PC-3 (cell line): ENCODE results near the gene ROMO1. TPM values are rescaled to one million over a fixed set of nuclear protein-coding genes. Genes with fewer than 3 reads are reported as not detected.
A peak's percentile ranks its signal among the peaks of the same experiment; 100 is the strongest.

Source experiments
- ATAC-seq: fragments of 200-7000 bp; cut with Tn5 transposase; 2 replicates; pipeline ENCODE4 v1.9.1; 2020; ENCODE audit warnings: mild to moderate bottlenecking, moderate library complexity
- BruUV-seq: library from RNA; stranded (reverse); fragments of 400-500 nt; replicated peaks from 2 replicates; lab custom pipeline; 2021; lab: Mats Ljungman, UMichigan
- CTCF ChIA-PET: fragments of 300-600 bp; sonication (Branson Sonifier 250); formaldehyde crosslinking; loops from one replicate; lab custom pipeline; 2022; ENCODE audit warnings: antibody characterized with exemption; lab: Charles Lee
- POLR2A ChIA-PET: fragments of 300-600 bp; sonication (Branson Sonifier 250); formaldehyde crosslinking; loops from one replicate; lab custom pipeline; 2022; ENCODE audit warnings: antibody characterized with exemption; ENCODE audit not compliant: unreplicated experiment; lab: Charles Lee
- DNase-seq: peaks from one replicate; pipeline ENCODE4 v3.0.0-alpha.2; 2015
- H2AFZ ChIP-seq: fragments of 300-600 bp; sonication (generic); 2 replicates; pipeline ENCODE4 v1.6.0; 2016; ENCODE audit warnings: antibody characterized with exemption, low read length
- H3F3A ChIP-seq: fragments of 300-600 bp; sonication (generic); one replicate; pipeline ENCODE4 v1.6.0; 2017; ENCODE audit warnings: antibody characterized with exemption, low read length, control low read depth, mild to moderate bottlenecking; ENCODE audit not compliant: unreplicated experiment
- H3K27ac ChIP-seq: fragments of 300-600 bp; sonication (generic); 2 replicates; pipeline ENCODE4 v1.5.1; 2016; ENCODE audit warnings: mild to moderate bottlenecking, low read length
- H3K27me3 ChIP-seq: fragments of 300-600 bp; sonication (generic); 2 replicates; pipeline ENCODE4 v1.6.1; 2016; ENCODE audit warnings: low read length, mixed read lengths
- H3K36me3 ChIP-seq: fragments of 300-600 bp; sonication (generic); 2 replicates; pipeline ENCODE4 v1.6.1; 2016; ENCODE audit warnings: low read depth, mixed run types, low read length, mixed read lengths
- H3K4me1 ChIP-seq: fragments of 300-600 bp; sonication (generic); 2 replicates; pipeline ENCODE4 v1.5.1; 2016; ENCODE audit warnings: low read length; ENCODE audit not compliant: insufficient read depth
- H3K4me2 ChIP-seq: fragments of 300-600 bp; sonication (generic); 2 replicates; pipeline ENCODE4 v1.6.0; 2016; ENCODE audit warnings: low read length
- H3K4me3 ChIP-seq: fragments of 300-600 bp; sonication (generic); 2 replicates; pipeline ENCODE4 v1.5.1; 2016; ENCODE audit warnings: mild to moderate bottlenecking, low read length, mixed read lengths
- H3K79me2 ChIP-seq: fragments of 300-600 bp; sonication (generic); 2 replicates; pipeline ENCODE4 v1.6.1; 2017; ENCODE audit warnings: low read length, mixed read lengths
- H3K9ac ChIP-seq: fragments of 300-600 bp; sonication (generic); 2 replicates; pipeline ENCODE4 v1.6.0; 2016; ENCODE audit warnings: mild to moderate bottlenecking, low read length
- H3K9me2 ChIP-seq: fragments of 300-600 bp; sonication (generic); replicated peaks from 2 replicates; pipeline ENCODE4 v1.6.1; 2016; ENCODE audit warnings: mixed run types, low read length, mixed read lengths
- H3K9me3 ChIP-seq: fragments of 300-600 bp; sonication (generic); 2 replicates; pipeline ENCODE4 v1.6.1; 2016; ENCODE audit warnings: low read length, mixed read lengths
- H4K20me1 ChIP-seq: fragments of 300-600 bp; sonication (generic); 2 replicates; pipeline ENCODE4 v1.6.1; 2016; ENCODE audit warnings: low read length, mixed read lengths
- EZH2 ChIP-seq: fragments of 300-600 bp; sonication (generic); IDR thresholded peaks from one replicate; pipeline ENCODE4 v1.6.1; 2017; ENCODE audit warnings: antibody characterized with exemption, mild to moderate bottlenecking, low read length; ENCODE audit not compliant: unreplicated experiment
- EZH2phosphoT487 ChIP-seq: fragments of 300-600 bp; sonication (generic); IDR thresholded peaks from 2 replicates; pipeline ENCODE4 v1.6.1; 2018; ENCODE audit warnings: mild to moderate bottlenecking, antibody characterized with exemption, low read length, borderline replicate concordance
- intact Hi-C: fragments of 100-400 bp; cut with micrococcal nuclease; formaldehyde crosslinking; loops from 2 replicates; pipeline ENCODE4 v1.9.0; 2023
- total RNA-seq: library from RNA; depleted of rRNA; stranded (reverse); fragments of >200 nt; gene quantifications from 2 replicates; pipeline ENCODE4 v1.2.3, GENCODE V29; 2014
- TF ChIP-seq, protein P1 (sequence below): fragments of 300-600 bp; sonication (generic); conservative IDR thresholded peaks from 2 replicates; pipeline ENCODE4 v1.5.1; 2017; ENCODE audit warnings: antibody characterized with exemption, low read depth, mild to moderate bottlenecking, low read length

The ROMO1 gene
- total RNA-seq, 1 experiment from 2014 or later: 530 TPM

DNA sequence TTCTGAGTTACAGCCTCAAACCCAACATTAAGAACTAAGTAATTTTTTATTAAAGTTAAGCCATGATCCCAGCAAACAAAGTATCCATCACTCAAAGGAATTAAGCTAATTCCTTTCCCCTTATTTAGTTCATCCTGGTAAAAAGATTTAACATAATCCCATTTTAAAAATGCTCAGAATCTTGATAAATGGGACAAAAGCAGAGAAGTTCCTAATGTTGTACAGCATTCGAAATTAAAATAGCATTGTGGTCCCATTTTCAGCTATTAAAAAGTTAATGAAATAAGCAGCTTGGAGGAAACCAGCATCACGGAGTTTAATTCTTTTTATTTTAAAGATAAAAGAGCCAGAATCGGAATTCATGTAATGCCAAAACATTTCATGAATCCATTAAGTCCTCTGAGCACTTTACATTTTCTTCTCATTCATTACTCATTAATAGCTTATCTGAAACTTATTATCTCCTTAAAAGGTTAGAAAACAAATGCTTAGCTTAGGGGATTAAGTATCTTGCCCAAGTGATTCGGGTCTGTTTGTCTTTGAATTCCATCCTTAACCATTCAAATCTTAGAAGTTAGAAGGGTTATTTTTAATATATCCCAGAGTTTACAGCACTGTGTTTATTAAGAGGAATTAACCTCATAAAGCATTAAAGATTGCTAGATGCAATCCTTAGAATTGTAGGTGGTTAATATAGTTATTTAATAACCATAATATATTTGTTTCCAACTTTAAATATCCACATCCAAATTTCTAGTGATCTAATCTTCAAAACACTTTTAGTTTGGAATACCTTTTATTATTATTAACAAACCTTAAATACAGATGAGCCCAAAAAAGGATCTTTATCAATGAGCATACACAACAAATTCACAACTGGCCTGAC, 31.6 kb downstream of the ROMO1 start:
- H3K36me3 ChIP-seq: peaks cover 91% of the 10 kb centered on the region
- POLR2A ChIA-PET: interaction anchor here (1.0 kb wide), 1 partner anchor 11 kb away, joined by 3 read pairs; the partner anchor contains the start of gene RBM39
- H3K4me2 ChIP-seq: no peak overlapping the region
- H3K9ac ChIP-seq: no peak overlapping the region
- DNase-seq: no peak
- H3F3A ChIP-seq: no peaks in the 10 kb centered on the region
- no TSS peak for BruUV-seq
- no peak overlapping the region for H3K4me3 ChIP-seq
- no peak for ATAC-seq
- TF ChIP-seq, protein P1, sequence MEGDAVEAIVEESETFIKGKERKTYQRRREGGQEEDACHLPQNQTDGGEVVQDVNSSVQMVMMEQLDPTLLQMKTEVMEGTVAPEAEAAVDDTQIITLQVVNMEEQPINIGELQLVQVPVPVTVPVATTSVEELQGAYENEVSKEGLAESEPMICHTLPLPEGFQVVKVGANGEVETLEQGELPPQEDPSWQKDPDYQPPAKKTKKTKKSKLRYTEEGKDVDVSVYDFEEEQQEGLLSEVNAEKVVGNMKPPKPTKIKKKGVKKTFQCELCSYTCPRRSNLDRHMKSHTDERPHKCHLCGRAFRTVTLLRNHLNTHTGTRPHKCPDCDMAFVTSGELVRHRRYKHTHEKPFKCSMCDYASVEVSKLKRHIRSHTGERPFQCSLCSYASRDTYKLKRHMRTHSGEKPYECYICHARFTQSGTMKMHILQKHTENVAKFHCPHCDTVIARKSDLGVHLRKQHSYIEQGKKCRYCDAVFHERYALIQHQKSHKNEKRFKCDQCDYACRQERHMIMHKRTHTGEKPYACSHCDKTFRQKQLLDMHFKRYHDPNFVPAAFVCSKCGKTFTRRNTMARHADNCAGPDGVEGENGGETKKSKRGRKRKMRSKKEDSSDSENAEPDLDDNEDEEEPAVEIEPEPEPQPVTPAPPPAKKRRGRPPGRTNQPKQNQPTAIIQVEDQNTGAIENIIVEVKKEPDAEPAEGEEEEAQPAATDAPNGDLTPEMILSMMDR: no peak
- TF ChIP-seq EZH2phosphoT487 (no peak), EZH2 (no peak)
- H3K9me2 ChIP-seq: no peaks in the 10 kb centered on the region
- H3K9me3 ChIP-seq: no peaks in the 10 kb centered on the region
- no peaks in the 10 kb centered on the region for H3K27me3 ChIP-seq
- 0 out of 2 replicates have a peak, but pooled peaks cover 8% of the 10 kb centered on the region for H3K4me1 ChIP-seq
- peaks cover 94% of the 10 kb centered on the region for H3K79me2 ChIP-seq
- intact Hi-C loops: no loop called here
- CTCF ChIA-PET: interaction anchor here (0.5 kb wide), 1 partner anchor 634 kb away, joined by 3 read pairs; no protein-coding TSS in a partner anchor
- no peak overlapping the region for H2AFZ ChIP-seq
- H4K20me1 ChIP-seq: peaks cover 84% of the 10 kb centered on the region
- no peak overlapping the region for H3K27ac ChIP-seq

DNA sequence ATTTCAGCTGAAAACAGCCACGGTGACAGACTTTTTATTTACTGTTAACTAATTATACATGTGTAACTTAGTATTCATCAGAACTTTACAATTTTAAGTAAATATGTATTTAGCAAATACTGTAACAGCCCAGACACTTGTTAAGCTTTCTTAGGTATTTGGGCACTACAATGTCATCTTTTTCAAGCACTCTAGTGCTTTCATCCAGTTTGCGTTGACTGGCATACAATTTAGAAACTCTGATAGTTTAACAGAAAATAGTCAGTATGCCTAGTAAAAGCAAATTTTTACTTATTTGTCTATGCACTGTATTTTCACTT, 32.2 kb downstream of the ROMO1 start:
- H3K27me3 ChIP-seq: no peaks in the 10 kb centered on the region
- no peak overlapping the region for H3K9ac ChIP-seq
- H3K9me2 ChIP-seq: no peaks in the 10 kb centered on the region
- TF ChIP-seq EZH2phosphoT487: no peak
- no peak for TF ChIP-seq EZH2
- TF ChIP-seq, protein P1: no peak
- ATAC-seq (peak; percentile 35; the same call in 1 of the 2 replicates), DNase-seq (no peak)
- no TSS peak for BruUV-seq
- H3K4me2 ChIP-seq: no peak overlapping the region
- no peak overlapping the region for H3K4me3 ChIP-seq
- H3K4me1 ChIP-seq: 0 out of 2 replicates have a peak, but pooled peaks cover 11% of the 10 kb centered on the region
- no peaks in the 10 kb centered on the region for H3K9me3 ChIP-seq
- H4K20me1 ChIP-seq: peaks cover 87% of the 10 kb centered on the region
- POLR2A ChIA-PET: interaction anchor here (1.0 kb wide), 1 partner anchor 11 kb away, joined by 3 read pairs; the partner anchor contains the start of gene RBM39
- H3K79me2 ChIP-seq: peaks cover 94% of the 10 kb centered on the region
- H3F3A ChIP-seq: no peaks in the 10 kb centered on the region
- H3K27ac ChIP-seq: no peak overlapping the region
- intact Hi-C loops: no loop called here
- CTCF ChIA-PET: no interaction called here
- no peak overlapping the region for H2AFZ ChIP-seq
- peaks cover 92% of the 10 kb centered on the region for H3K36me3 ChIP-seq
